Midbrain (tissue), 1 donor: ENCODE data around the gene NUDT1.

Experiments used
- DNase-seq: peaks from one replicate; lab custom pipeline; 2025; lab: John Stamatoyannopoulos, UW

NUDT1 gene

GRCh38 chr7:2299870-2300512, 58.0 kb downstream of the NUDT1 start:
- no peak for DNase-seq
